Caki2 (cell line): Measurements from ENCODE around the gene SNTG2. TPM values are rescaled to one million over a fixed set of nuclear protein-coding genes. Genes with fewer than 3 reads are reported as not detected.
A peak's percentile ranks its signal among the peaks of the same experiment; 100 is the strongest.

Experiments
- DNase-seq: peaks from one replicate; pipeline ENCODE4 v3.0.0-alpha.2; 2015; ENCODE audit warnings: low read depth
- in situ Hi-C: cut with HindIII; loops from 2 replicates; pipeline ENCODE4 v1.10.0; 2016; ENCODE audit warnings: low sequenced_read_pairs, low pct_unique_long_range_greater_than_20kb, mixed read lengths
- total RNA-seq: library from RNA; depleted of rRNA; stranded (reverse); fragments of >200 nt; shearing (Covaris generic); gene quantifications from 2 replicates; pipeline ENCODE4 v1.2.3, GENCODE V29; 2014; ENCODE audit warnings: low replicate concordance

SNTG2 gene
- total RNA-seq, 1 experiment from 2014 or later: not detected

DNA sequence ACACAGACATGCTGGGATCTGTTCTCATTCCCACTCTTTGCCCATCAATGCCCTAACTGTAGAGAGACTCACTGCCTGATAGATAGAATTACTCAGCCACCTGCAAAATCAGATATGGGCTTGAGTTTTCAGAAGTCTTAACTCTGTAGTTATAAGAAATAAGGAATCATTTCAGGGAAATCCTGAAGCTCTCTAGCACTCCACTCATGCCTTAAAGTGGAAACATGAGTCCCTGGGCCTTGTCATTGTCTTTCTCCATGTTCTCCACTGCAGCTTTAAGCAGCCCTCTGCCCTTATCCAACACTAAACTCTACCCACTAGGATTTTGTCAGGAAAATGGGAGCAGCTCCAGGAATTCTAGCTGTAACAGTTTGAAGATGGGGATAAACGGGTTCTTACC is 192.5 kb downstream of the SNTG2 start:
- no peak for DNase-seq
- in situ Hi-C loops: no loop called here

DNA sequence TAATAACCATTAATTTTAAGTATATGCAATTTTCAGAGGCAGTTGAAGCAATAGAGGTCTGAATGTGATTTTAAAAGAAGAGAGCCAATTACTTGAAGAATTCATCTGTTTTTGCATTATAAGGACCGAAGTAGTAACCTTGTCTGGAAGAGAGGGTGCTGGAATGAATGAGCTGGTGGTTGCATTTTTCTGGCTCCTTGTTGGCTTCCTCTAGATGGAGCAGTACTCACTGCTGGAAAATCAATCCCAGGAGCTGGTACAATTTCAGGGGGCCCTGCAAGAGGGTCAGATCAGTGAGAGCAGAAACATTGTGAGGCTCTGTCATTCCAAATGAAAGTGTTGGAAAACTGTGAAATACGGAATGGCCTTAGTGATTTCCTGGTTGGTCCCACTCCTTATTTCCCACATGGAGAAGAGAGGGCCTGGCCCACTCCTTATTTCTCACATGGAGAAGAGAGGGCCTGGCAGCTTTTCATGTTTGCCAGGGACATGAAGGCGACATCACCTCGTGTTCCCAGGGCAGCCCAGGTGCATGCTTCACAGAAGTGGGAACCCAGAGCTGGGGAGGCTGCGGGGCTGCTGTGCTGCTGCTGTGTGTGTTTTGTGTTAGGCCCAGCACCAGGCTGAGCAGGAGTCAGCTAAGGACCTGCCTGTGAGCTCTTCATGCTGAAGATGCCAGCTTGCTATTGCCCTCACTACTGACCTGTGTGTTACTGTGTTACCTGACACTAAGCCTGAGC is 197.4 kb downstream of the SNTG2 start:
- in situ Hi-C loops: no loop called here
- no peak for DNase-seq

DNA sequence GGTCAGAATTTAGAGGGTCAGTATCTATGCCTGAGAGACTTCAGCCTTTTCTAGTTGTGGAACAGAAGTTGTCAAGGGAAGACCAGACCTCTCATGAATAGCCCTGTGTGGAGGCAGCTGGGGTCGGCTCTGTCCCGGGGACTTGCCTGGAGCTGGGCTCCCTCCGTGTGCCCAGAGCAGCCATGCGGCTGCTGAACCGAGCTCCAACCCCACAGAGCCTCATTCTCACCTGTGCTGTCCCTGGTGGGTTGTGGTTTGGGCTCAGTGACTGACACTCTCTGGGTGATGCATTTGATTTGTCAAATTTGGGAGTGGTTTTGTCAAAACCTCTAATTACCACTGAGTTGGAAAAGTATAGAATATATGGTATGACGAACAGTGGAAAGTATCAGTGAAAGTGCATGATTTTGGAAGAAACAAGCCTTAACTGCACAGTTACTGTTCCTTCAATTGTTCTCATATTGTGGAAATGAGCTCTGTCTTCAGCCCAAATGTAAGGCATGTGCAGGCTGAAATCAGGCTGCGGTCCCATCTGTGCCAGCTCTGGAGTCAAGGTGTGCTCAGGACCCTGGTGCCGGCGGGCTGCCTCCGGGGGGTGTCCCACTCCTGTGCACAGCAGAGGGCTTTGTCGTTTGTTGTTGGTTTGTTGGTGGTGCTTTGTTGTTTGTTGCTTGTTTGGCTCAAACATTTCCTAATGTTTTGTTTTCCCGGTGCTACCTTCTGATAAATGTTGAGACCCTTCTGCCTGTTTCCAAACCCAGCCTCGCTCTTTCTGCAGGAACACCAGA is 200.3 kb downstream of the SNTG2 start:
- in situ Hi-C loops: no loop called here
- DNase-seq: no peak

DNA sequence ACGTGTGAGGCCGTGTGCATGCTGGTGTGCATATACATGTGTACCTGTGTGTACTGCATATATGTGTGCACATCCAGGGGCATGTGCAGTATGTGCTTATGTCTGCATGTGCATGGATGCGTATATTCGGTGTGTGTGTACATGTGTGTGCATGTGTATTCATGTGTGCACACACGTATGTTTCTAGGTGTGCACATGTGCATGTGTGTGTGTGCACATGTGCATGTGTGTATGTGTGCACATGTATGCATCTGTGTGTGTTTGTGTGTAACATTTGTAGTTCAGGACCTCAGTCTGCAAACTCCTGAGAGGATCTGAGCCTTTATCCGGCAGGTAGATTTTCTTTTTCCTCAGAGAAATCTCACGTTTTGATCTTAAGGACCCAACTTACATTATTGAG is 201.7 kb downstream of the SNTG2 start:
- in situ Hi-C loops: no loop called here
- no peak for DNase-seq

DNA sequence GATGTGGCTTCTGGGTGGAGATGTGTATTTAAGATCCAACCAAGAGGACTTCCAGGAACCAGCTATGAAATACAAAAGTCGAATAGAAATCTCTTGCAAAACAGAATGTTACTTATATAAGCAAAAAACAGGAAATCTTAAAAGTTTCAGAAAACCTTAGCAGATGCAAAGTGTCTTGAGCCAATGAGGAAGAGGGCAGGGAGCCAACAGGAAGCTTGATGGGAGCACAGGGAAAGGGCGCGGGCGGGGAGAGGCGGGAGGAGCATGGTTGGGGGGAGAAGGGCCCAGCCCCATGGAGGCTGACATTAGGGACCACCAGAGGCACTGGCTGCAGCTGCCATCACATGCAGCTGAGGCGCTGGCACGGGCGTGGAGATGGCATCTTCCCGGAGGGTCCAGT is 203.3 kb downstream of the SNTG2 start:
- DNase-seq: no peak
- in situ Hi-C loops: no loop called here

DNA sequence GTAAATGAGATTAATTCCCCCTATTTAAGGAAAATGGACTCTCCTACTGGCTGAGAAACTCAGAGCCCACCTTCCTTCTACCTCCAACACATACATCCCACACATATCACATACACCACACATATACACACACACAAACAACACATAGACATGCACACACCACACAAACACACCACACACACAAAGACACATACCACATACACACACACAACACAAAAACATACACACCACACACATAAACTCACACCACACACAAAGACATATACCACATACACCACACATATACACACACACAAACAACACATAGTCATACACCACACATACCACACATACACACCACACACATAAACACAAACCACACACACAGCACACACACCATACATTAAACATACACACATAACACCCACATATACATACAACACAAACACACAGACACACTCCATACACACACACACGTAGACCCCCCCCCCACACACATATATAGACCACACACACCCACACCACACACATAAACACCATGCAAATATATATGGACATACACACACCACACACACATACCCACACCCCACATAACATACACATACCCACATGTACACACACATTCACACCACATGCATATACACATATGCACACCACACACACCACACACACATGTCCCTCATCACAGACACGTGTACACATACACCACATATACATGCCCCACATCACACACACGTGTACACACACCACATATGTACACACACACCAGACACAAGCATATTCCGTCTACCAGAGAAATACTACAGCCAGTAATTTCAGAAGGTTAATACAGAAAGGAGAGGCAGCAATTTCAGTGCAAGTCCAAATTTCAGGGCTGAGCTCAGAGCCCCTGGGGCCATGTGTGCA is 204.3 kb downstream of the SNTG2 start:
- no peak for DNase-seq
- in situ Hi-C loops: no loop called here

DNA sequence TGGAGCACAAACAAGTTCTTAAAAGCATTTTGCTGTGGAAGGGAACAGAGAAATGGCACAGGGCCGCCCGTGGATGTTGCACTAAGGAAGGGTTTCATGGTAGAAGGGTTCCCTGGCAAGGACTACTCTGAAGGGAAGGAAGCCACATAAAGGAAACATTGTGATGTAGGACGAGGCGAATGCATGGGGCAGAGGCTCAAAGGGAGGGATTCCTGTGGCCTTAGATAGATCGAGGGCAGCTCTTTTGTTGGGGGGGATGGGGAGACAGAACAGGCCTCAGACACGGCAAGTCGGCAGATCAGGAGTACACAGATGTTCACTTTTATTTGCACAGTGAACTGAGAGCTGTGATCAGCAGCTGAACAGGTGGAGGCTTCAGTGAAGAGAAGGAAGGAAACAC is 205.4 kb downstream of the SNTG2 start:
- no peak for DNase-seq
- in situ Hi-C loops: no loop called here

DNA sequence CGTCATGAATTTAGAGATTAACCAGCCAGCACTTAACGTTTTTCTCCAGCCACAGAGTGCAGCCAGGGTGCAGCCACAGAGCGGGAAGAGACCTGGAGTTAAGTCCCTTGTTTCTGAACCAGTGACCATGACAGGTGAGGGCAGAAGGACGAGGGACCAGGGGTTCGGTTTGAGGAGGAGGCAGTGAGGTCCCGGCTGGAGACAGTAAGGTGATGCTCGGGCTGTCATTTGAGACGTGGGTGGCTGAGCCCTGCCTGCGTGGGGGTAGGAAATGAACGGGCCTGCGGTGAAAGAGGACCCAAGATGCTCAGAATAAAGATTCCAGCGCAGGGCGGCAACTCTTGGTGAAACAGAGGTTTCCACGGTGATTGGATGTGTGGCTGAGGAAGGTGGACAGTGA is 205.9 kb downstream of the SNTG2 start:
- in situ Hi-C loops: no loop called here
- no peak for DNase-seq

DNA sequence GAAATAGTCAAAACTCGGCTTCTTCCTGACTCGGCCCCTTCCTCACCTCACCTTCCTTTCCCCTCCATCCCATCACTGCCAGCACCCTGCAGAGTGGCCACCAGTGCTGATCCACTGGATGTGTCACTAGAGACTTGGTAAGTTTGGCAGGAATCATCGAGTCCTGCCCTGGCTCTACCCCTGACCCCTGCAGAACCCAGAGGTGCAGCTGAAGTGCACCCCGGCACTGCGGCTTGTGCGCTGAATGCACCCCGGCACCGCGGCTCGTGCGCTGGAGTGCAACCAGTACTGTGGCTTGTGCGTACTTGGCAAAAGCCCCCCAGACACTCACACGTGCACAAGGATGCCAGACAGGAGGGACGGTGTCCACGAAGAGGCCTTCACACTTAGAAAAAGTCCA is 206.5 kb downstream of the SNTG2 start:
- in situ Hi-C loops: no loop called here

DNA sequence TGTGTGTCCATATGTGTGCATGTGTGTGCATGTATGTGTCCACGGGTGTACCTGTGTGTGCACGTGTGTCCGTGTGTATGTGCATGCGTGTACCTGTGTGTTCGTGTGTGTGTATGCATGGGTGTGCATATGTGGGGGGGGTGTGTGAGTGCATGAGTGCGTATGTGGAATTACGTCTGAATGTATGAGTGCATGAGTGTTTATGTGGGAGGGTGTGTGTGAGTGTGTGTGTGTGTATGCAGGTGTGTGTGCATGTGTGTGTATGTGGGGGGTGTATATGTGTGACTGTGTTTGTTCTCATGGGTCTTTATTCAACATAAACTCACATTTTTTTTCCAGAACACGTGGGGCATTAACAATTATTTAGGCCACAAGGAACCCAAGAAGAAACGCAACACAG is 208.4 kb downstream of the SNTG2 start:
- in situ Hi-C loops: no loop called here
- no peak for DNase-seq

More for the DNA sequence above, 206.5 kb downstream of the SNTG2 start:
- DNase-seq: no peak

DNA sequence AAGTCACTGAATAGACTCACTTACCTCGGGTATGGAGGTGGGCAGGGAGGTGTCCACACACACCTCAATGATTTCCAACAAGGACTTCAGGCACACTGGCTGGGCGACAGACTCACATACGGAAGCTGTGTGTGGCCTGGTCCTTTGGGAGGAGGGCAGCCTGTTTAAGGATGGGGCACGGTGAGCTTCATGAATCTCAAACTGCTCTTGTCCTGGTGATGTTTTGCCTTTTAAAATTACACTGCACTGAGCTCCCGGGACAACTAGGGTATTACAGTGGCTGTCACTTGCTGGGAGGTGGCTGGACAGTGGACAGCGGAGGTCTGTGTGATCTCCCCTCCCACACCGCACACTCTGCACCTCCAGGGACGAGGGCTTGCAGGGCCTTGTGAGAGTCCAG is 211.6 kb downstream of the SNTG2 start:
- no peak for DNase-seq
- in situ Hi-C loops: no loop called here

DNA sequence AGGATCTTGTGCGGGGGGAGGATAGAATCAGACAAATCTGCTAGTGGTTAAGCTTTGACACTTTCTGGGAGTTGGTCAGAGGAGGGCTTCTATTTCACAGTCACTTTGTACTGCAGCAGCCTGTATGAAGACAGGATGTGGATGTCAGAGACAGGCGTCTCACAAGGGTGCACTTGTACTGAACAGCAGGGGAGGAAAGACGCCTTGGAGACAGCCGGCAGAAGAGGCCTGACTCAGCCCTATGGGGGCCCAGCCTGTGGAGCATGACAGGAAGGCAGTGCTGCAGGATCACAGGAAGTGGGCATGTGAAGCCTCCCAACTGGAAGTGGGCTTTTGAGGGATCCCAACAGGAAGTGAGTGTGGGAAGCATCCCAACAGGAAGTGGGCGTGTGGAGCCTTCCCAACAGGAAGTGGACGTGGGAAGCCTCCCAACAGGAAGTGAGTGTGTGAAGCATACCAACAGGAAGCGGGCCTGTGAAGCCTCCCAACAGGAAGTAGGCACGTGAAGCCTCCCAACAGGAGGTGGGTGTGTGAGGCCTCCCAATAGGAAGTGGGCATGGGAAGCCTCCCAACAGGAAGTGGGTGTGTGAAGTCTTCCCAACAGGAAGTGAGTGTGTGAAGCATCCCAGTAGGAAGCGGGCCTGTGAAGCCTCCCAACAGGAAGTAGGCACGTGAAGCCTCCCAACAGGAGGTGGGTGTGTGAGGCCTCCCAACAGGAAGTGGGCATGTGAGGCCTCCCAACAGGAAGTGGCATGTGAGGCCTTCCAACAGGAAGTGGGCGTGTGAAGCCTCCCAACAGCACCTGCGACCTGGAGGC is 212.3 kb downstream of the SNTG2 start:
- peak; percentile 10 for DNase-seq
- in situ Hi-C loops: no loop called here

DNA sequence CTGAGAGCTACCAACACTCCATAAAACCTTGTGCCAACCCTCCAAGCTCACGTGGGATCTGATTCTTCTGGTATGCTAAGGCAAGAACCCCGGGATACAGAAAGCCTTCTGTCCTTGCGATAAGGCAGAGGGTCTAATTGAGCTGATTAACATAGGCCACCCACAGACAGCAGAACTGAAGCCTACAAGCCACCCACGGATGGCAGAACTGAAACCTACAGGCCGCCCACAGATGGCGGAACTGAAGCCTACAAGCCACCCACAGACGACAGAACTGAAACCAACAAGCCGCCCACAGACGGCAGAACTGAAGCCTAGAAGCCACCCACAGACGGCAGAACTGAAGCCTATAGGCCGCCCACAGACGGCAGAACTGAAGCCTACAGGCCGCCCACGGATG is 216.3 kb downstream of the SNTG2 start:
- DNase-seq: no peak
- in situ Hi-C loops: no loop called here

DNA sequence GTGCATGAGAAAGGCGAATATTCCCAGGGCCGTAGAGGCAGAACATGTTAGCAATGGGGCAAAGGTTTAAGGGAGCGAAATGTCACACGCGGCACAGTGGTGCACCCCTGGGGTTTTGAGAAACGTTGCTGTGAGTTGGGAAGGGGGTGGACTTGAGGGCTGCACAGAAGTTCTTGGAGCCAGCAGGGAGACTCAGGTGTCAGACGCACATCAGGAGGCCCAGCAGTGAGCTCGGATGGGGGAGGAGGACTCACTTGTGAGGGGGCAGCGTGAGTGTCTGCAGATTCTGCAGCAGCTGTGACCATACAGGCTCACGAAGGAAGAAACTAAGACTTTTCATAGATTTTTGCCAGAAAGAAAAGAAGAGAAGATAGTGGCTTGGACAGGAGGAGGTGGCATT is 218.2 kb downstream of the SNTG2 start:
- in situ Hi-C loops: no loop called here
- DNase-seq: no peak

DNA sequence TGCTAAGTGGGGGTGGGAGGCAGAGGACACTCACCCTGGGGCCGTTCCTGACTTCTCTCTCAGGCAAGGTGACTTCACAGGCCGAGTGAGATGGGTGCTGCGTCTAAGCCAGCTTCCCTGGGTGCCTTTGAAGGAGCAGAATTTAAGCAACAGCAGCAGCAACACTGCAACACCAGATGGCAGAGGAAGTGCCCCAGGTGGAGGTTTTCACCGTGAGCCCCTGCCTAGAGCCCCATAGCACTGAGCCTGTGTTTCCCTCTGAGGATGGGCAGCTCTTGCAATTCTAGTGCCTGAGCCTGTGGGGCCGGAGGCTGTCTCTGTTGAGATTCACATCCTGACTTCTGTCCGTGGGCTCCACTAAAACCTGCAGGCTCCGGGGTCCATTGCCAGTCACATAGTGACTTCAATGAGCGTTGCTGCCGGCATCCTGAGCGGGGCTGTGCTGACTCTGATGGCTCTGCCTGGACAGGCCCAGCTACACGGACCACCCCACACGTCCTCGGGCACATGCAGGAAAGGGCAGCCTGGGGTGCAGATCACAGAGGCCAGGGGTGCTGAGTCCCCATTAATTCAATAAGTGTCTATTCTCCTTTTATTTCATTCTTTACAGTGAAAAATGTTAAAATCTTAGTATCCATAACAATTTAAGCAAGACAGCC is 218.8 kb downstream of the SNTG2 start:
- DNase-seq: no peak
- in situ Hi-C loops: no loop called here

DNA sequence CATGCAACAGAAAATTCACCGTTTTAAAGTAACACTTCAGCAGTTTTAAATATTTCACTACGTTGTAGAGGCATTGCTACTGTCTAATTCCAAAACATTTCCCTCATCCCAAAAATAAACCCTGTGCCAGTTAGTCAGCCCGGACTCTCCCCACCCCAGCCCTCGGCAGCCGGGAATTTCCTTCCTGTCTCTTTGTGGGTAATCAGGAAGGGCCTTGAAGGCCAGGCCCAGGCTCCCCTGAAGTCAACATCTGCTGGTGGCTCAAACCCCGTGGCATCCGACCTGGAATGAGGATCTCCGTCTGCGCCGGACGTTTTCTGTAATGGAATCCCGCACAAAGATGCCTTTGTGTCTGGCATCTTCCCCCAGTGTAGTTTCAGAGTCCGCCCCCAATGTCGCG is 219.6 kb downstream of the SNTG2 start:
- no peak for DNase-seq
- in situ Hi-C loops: no loop called here

DNA sequence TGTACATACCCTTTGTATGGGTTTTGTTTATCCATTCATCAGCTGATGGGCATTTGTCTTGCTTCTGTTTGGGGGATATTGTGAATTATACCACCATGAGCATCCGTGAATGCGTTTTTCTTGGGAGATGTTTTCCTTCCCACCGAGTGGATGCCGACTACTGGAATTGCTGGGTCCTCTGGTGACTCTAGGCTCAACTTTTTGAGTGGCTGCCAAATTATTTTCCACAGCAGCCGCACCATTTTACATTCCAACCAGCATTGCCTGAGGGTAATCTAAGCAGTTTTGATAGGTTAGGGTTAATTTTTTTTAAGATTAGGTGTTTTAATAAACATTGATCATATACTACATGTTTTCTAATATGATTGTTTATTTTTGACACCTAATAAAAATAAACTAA is 220.1 kb downstream of the SNTG2 start:
- no peak for DNase-seq
- in situ Hi-C loops: no loop called here

DNA sequence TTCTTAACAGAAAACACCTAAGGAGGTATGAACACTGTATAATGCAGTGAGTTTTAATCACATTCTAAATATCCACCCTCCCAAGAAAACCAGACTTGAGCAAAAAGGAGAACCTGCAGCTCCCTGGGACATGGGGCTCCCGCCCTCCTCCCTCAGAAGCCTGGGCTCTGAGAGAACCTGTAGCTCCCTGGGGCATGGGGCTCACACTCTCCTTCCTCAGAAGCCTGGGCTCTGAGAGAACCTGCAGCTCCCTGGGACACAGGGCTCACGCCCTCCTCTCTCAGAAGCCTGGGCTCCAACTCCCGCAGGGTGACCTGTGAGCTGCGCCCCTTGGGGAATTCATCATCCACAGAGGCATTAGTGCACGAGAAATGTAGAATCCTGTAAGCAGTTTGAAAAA is 222.9 kb downstream of the SNTG2 start:
- in situ Hi-C loops: no loop called here
- no peak for DNase-seq
